ENCODE measurements around the gene FOXJ3. TPM values are rescaled to one million over a fixed set of nuclear protein-coding genes. Genes with fewer than 3 reads are reported as not detected.

The FOXJ3 gene
- total and polyA plus RNA-seq, 4 donors, result 37.9 to 82.1 (median 39.7) TPM

DNA sequence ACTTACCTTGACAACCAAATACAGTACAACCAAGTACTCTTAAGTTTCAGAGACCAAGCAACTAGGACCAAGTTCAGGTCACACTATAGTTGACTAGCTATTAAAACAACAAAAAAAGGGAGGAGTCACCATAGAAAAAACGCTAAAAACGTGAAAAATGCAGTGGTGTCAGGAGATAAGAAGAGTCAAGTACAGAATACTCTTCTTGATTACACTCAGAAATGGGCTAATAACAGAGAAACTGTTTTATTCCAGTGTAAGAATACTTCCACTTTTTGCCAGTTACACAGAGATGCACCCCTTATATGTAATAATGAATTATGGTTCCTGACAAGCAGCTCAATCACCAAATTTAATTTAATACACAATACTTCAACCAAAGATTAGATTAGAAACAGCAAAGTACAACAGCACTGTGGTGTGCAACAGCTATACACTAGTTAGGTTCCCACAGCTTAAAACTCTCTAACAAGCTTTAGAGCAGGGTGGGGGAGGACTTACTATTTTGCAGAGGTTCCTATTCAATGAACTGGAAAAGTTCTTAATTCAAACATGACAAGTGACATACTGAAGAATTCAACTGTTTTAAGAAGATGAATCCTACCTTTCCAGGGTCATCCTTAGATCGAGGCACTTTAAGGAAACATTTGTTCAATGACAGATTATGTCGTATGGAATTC, 70.4 kb downstream of the FOXJ3 start:
- no CpG with 5 or more reads among the region's 4 CpGs for WGBS (ENCODE audit: insufficient coverage)
- no peaks in the 10 kb centered on the region for H3K9me3 ChIP-seq (ENCODE audit: control insufficient read depth, insufficient read depth, low read length)

GRCh38 chr1:42263019-42263418, 72.0 kb downstream of the FOXJ3 start:
- Histone ChIP-seq H3K36me3 (ENCODE audit: control insufficient read depth, insufficient read depth, low read length) (no peaks in the 10 kb centered on the region), H3K9me3 (ENCODE audit: control insufficient read depth, insufficient read depth, low read length) (no peaks in the 10 kb centered on the region), H3K27ac (ENCODE audit: low read depth, low read length) (no peak overlapping the region), H3K27me3 (ENCODE audit: control insufficient read depth, insufficient read depth, low read length) (no peaks in the 10 kb centered on the region), H3K4me3 (ENCODE audit: low read depth, low read length) (no peak overlapping the region), H3K4me1 (ENCODE audit: control insufficient read depth, insufficient read depth, low read length) (no peaks in the 10 kb centered on the region)
- DNase-seq (ENCODE audit: low read depth in 4 of 6, low spot score in 6 of 6), result no peak

More for the DNA sequence above, 70.4 kb downstream of the FOXJ3 start:
- no peaks in the 10 kb centered on the region for H3K4me1 ChIP-seq (ENCODE audit: control insufficient read depth, insufficient read depth, low read length)
- no peaks in the 10 kb centered on the region for H3K36me3 ChIP-seq (ENCODE audit: control insufficient read depth, insufficient read depth, low read length)
- no peak for DNase-seq (ENCODE audit: low read depth in 4 of 6, low spot score in 6 of 6)
- no peak overlapping the region for H3K27ac ChIP-seq (ENCODE audit: low read depth, low read length)
- H3K4me3 ChIP-seq (ENCODE audit: low read depth, low read length), result no peak overlapping the region
- H3K27me3 ChIP-seq (ENCODE audit: control insufficient read depth, insufficient read depth, low read length), result no peaks in the 10 kb centered on the region

GRCh38 chr1:42260376-42261070, 74.5 kb downstream of the FOXJ3 start:
- no peaks in the 10 kb centered on the region for H3K27me3 ChIP-seq (ENCODE audit: control insufficient read depth, insufficient read depth, low read length)
- 83% methylated on average over 1 of the region's 1 CpG for WGBS (ENCODE audit: insufficient coverage)
- no peak overlapping the region for H3K27ac ChIP-seq (ENCODE audit: low read depth, low read length)
- no peaks in the 10 kb centered on the region for H3K9me3 ChIP-seq (ENCODE audit: control insufficient read depth, insufficient read depth, low read length)
- DNase-seq (ENCODE audit: low read depth in 4 of 6, low spot score in 6 of 6), result no peak
- no peaks in the 10 kb centered on the region for H3K4me1 ChIP-seq (ENCODE audit: control insufficient read depth, insufficient read depth, low read length)
- H3K36me3 ChIP-seq (ENCODE audit: control insufficient read depth, insufficient read depth, low read length), result no peaks in the 10 kb centered on the region
- no peak overlapping the region for H3K4me3 ChIP-seq (ENCODE audit: low read depth, low read length)

GRCh38 chr1:42259739-42260064, 75.3 kb downstream of the FOXJ3 start:
- H3K27me3 ChIP-seq (ENCODE audit: control insufficient read depth, insufficient read depth, low read length), result no peaks in the 10 kb centered on the region
- H3K27ac ChIP-seq (ENCODE audit: low read depth, low read length), result no peak overlapping the region
- H3K9me3 ChIP-seq (ENCODE audit: control insufficient read depth, insufficient read depth, low read length), result no peaks in the 10 kb centered on the region
- no peak overlapping the region for H3K4me3 ChIP-seq (ENCODE audit: low read depth, low read length)
- no peak for DNase-seq (ENCODE audit: low read depth in 4 of 6, low spot score in 6 of 6)
- no peaks in the 10 kb centered on the region for H3K36me3 ChIP-seq (ENCODE audit: control insufficient read depth, insufficient read depth, low read length)
- no peaks in the 10 kb centered on the region for H3K4me1 ChIP-seq (ENCODE audit: control insufficient read depth, insufficient read depth, low read length)
- 37% methylated on average over 3 of the region's 4 CpGs for WGBS (ENCODE audit: insufficient coverage)

DNA sequence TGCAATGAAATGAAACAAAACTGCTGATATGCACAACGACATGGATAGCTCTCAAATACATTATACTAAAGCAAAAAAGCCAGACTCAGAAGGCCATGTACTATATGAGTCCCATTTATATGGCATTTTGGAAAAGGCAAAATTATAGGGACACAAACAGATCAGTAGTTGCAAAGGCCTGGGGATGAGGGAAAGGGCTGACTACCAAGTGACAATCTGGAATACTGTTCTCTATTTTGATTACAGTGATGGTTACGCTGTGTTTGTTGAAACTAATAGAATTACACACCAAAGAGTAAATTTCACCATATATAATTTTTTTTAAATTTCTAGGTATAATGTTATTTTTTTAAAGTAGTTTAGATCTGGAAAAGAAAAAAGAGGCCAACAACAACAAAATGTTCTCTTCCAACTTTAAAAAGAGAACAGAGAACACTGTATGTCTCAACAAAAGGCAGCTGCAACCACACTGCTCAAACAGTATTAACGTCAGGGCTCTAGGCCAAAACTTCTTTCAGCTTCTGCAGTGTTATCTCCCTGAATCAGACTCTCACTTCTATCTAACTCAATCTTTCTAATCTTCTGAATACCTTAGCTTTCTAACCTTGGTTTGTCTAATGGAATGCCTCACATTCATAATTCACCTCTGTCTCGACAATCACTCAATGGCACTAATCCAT, 75.8 kb downstream of the FOXJ3 start:
- Histone ChIP-seq H3K36me3 (ENCODE audit: control insufficient read depth, insufficient read depth, low read length) (no peaks in the 10 kb centered on the region), H3K27me3 (ENCODE audit: control insufficient read depth, insufficient read depth, low read length) (no peaks in the 10 kb centered on the region), H3K27ac (ENCODE audit: low read depth, low read length) (no peak overlapping the region), H3K4me1 (ENCODE audit: control insufficient read depth, insufficient read depth, low read length) (no peaks in the 10 kb centered on the region), H3K4me3 (ENCODE audit: low read depth, low read length) (no peak overlapping the region), H3K9me3 (ENCODE audit: control insufficient read depth, insufficient read depth, low read length) (no peaks in the 10 kb centered on the region)
- WGBS (ENCODE audit: insufficient coverage), result 30% methylated on average over 2 of the region's 4 CpGs
- DNase-seq (ENCODE audit: low read depth in 4 of 6, low spot score in 6 of 6), result peak in 4 of 6 donors; percentile 13 to 59 (median 33)

- H3K36me3 ChIP-seq (ENCODE audit: control insufficient read depth, insufficient read depth, low read length), result no peaks in the 10 kb centered on the region
These were observed 76.8 kb downstream of the FOXJ3 start for GRCh38 chr1:42258218-42258617.

DNA sequence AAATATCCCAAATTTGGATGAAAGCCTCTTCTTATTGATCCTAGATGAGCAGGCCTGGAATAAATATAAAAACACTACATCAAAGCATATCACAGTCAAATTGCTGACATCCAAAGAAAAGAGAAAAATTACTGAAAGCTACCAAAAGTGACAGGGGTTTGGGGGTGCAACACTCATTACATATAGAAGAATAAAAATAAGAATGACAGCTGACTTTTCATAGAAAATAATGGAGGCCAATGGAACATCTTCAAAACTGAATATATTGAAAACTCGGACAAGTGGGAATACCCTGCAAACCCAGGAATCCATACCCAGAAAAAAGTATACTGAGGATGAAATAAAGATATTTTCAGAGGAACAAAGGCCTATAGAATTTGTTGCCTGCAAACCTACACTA, 84.0 kb downstream of the FOXJ3 start:
- WGBS (ENCODE audit: insufficient coverage), result no CpG with 5 or more reads among the region's 1 CpG
- Histone ChIP-seq H3K9me3 (ENCODE audit: control insufficient read depth, insufficient read depth, low read length) (peaks cover 2% of the 10 kb centered on the region), H3K4me1 (ENCODE audit: control insufficient read depth, insufficient read depth, low read length) (no peaks in the 10 kb centered on the region), H3K27me3 (ENCODE audit: control insufficient read depth, insufficient read depth, low read length) (no peaks in the 10 kb centered on the region), H3K36me3 (ENCODE audit: control insufficient read depth, insufficient read depth, low read length) (no peaks in the 10 kb centered on the region), H3K4me3 (ENCODE audit: low read depth, low read length) (no peak overlapping the region), H3K27ac (ENCODE audit: low read depth, low read length) (no peak overlapping the region)
- DNase-seq (ENCODE audit: low read depth in 4 of 6, low spot score in 6 of 6), result no peak

More at GRCh38 chr1:42258218-42258617, 76.8 kb downstream of the FOXJ3 start:
- no peak overlapping the region for H3K27ac ChIP-seq (ENCODE audit: low read depth, low read length)
- WGBS (ENCODE audit: insufficient coverage), result no CpG with 5 or more reads among the region's 1 CpG
- no peaks in the 10 kb centered on the region for H3K9me3 ChIP-seq (ENCODE audit: control insufficient read depth, insufficient read depth, low read length)
- H3K4me1 ChIP-seq (ENCODE audit: control insufficient read depth, insufficient read depth, low read length), result no peaks in the 10 kb centered on the region
- no peak for DNase-seq (ENCODE audit: low read depth in 4 of 6, low spot score in 6 of 6)
- no peak overlapping the region for H3K4me3 ChIP-seq (ENCODE audit: low read depth, low read length)
- no peaks in the 10 kb centered on the region for H3K27me3 ChIP-seq (ENCODE audit: control insufficient read depth, insufficient read depth, low read length)

- no peaks in the 10 kb centered on the region for H3K4me1 ChIP-seq (ENCODE audit: control insufficient read depth, insufficient read depth, low read length)
- H3K4me3 ChIP-seq (ENCODE audit: low read depth, low read length), result no peak overlapping the region
- WGBS (ENCODE audit: insufficient coverage), result 100% methylated on average over 1 of the region's 3 CpGs
- H3K9me3 ChIP-seq (ENCODE audit: control insufficient read depth, insufficient read depth, low read length), result peaks cover 2% of the 10 kb centered on the region
- no peak overlapping the region for H3K27ac ChIP-seq (ENCODE audit: low read depth, low read length)
- H3K27me3 ChIP-seq (ENCODE audit: control insufficient read depth, insufficient read depth, low read length), result no peaks in the 10 kb centered on the region
- no peak for DNase-seq (ENCODE audit: low read depth in 4 of 6, low spot score in 6 of 6)
- H3K36me3 ChIP-seq (ENCODE audit: control insufficient read depth, insufficient read depth, low read length), result no peaks in the 10 kb centered on the region
These were observed 84.9 kb downstream of the FOXJ3 start for GRCh38 chr1:42250164-42250563.

GRCh38 chr1:42240966-42241755, 93.9 kb downstream of the FOXJ3 start:
- 96% methylated on average over 4 of the region's 5 CpGs for WGBS (ENCODE audit: insufficient coverage)
- Histone ChIP-seq H3K27ac (ENCODE audit: low read depth, low read length) (no peak overlapping the region), H3K4me1 (ENCODE audit: control insufficient read depth, insufficient read depth, low read length) (peaks cover 4% of the 10 kb centered on the region), H3K27me3 (ENCODE audit: control insufficient read depth, insufficient read depth, low read length) (no peaks in the 10 kb centered on the region), H3K4me3 (ENCODE audit: low read depth, low read length) (no peak overlapping the region), H3K36me3 (ENCODE audit: control insufficient read depth, insufficient read depth, low read length) (no peaks in the 10 kb centered on the region), H3K9me3 (ENCODE audit: control insufficient read depth, insufficient read depth, low read length) (peaks cover 5% of the 10 kb centered on the region)
- DNase-seq (ENCODE audit: low read depth in 4 of 6, low spot score in 6 of 6), result no peak

Data from spinal cord (tissue), 10 donors.